Measurements from ENCODE around the gene FMN2. TPM values are rescaled to one million over a fixed set of nuclear protein-coding genes. Genes with fewer than 3 reads are reported as not detected.

FMN2 gene
- total RNA-seq, 1 donor from 2014 or later, result not detected

DNA sequence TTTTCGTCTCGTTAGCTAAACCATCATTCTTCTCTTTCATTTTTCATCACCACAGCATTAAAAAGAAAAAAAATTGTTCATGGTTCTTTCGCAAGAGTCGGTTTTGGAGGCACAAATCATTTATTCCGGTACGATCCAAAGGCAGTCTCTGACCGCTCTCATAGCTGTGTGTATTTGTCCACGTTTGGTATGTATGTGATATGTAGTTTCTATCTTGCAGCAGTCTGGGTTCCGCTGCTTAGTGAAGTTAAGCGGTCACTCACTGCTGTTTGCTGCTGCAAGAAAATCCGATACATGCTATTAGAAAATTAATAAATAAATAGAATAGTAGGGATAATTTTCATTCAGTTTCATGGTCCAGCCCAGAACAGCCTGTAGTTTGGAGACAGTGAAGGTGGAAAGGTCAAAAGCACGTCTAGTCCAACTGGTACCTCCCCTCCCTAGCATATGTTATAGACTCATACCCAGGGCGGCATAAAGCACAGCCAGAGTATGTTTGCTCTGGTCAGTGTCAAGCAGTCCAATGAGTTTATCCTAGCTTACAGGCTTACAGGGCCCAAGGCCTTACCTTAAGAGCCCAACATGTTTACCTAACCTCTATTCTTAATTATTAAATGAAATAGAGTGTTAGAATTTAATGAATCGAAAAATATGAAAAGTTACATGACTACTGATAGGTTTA is 2.5 kb downstream of the FMN2 start:
- DNase-seq, result no peak
- ATAC-seq, result no peak
- intact Hi-C loops (cut with micrococcal nuclease), result no loop called here

DNA sequence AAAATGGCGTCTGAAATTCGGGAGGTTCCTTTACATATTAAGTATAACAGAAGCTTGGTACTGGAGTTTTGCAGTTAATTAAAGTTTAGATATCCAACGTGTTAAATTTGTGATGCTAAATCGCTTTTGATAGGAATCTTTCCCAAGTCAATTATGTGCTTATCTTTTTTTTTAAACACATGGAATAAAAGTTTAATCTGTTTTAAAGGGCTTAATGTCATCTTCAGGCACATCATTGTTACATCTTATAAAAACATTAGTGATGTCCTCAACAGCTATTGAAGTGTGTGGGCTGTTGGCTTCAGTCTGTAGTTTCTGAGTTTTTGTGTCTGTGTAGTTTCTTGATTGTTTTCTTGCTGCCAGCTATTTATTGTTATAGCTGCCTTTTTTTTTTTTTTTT is 5.3 kb downstream of the FMN2 start:
- intact Hi-C loops (cut with micrococcal nuclease), result no loop called here
- DNase-seq, result no peak
- no peak for ATAC-seq

DNA sequence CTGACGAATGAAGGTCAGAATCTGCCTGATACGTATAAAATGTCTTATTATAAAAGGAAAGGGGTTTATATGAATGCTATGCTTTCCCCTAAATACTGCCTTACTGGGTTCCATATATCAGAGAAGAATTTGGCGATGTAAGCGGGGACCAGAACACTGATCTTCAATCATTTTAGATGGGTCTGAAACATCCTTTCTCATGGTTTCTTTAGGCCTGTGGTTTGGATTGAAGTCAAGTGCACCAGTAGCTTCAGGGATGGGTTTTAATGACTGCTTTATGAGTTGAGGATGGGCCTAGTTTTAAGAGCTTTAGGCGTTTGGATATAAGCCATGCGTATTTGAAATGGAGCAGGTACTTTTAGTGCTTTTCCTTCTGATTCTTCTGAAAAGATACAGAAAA is 6.9 kb downstream of the FMN2 start:
- ATAC-seq (no peak), DNase-seq (no peak)
- intact Hi-C loops (cut with micrococcal nuclease), result no loop called here

DNA sequence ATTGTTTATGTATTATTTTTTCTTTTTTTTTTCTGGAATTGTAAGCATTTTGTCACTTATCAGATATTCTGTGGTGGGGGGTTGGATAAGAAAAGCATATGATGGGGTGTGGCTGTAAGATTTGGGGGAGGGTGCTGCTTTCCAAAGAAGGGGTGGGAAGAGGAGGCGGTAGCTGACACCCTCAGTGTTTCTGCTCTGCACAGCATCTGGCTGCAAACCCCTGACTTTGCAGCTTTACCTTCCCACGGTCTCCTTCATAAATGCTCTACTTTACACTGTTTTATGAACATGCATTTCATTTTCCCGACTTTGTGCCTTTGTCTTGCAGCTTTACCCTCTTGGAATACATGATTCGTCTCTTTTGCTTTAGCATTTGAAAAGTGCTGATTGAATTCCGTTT is 7.6 kb downstream of the FMN2 start:
- no peak for ATAC-seq

DNA sequence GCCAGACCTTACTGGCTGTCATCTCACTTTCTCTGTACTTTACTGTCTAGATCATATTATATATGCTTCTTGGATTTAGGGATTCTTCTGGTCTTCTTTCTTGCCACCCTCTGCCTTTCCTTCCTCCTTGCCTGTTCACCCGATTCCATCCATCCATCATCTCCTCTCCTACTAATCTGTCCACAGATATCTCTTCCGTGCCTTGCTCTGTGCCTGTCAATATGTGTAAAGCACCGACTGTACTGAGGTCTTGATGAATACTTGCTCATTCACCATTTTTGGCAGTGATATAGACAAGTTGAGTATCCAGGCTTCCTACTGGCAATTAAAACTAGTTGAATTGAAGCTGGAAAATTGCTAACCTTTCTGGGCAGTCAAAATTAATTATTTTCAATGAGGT is 8.1 kb downstream of the FMN2 start:
- no peak for DNase-seq
- intact Hi-C loops (cut with micrococcal nuclease), result no loop called here
- ATAC-seq, result no peak

More for the DNA sequence above, 7.6 kb downstream of the FMN2 start:
- no peak for DNase-seq
- intact Hi-C loops (cut with micrococcal nuclease), result no loop called here

DNA sequence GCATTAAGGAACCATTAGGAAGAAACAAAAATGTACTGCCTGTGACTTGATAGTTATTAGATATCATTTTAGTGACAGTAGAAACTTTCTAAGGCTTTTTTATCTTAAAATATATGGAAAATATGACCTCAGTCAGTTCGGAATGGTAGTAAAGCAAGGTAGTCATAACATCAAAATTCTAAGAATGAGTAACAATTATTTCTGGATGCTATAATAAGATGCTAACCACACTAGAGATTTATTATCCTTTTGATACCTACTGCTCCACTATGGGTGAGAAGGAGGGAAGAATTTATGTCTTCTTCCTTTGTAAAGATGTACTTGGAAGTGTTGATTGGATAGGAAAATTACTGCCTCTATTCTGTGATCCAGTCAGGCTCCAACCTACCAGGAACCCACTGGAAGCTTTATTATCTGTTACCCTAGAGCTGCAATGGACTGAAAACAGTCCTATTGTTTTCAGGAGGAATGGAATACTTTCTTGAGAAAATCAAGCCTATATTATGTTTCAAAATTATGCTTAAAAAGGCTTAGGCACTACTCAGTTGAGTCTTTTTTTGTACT is 8.8 kb downstream of the FMN2 start:
- DNase-seq (no peak), ATAC-seq (no peak)
- intact Hi-C loops (cut with micrococcal nuclease), result no loop called here

DNA sequence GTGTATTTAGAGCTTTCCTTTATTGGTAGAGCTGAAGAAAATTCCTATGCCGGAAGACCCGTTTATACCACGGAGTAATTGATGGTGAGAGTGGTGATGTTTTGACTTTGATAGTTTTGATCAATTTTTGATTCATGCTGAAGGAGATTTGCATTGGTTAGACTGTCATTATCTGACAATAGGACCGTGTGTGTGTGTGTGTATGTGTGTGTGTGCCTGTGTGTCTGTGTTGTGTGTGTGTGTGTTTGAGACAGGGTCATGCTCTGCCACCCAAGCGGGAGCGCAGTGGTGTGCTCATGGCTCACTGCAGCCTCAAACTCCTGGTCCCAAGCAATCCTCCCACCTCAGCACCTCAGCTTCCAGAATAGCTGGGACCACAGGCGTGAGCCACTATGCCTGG is 9.6 kb downstream of the FMN2 start:
- intact Hi-C loops (cut with micrococcal nuclease), result no loop called here
- ATAC-seq, result no peak
- DNase-seq, result no peak

DNA sequence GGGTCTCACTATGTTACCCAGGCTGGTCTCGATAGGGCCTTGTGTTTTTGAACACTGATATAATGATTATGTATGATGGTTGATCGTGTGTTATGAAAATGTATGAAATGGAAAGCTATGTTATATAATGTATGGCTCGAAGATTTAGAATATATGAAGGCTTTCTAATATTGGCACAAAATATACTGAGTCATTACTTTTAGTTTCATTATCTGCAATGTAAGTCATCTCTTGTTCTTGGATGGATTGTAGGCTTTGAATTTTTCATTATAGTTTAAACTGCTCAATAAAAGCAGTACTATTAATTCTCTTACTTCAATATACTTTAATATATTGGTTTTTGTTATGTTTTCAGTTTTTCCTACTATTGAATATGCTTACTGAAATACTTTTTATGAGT is 10.1 kb downstream of the FMN2 start:
- DNase-seq (no peak), ATAC-seq (no peak)
- intact Hi-C loops (cut with micrococcal nuclease), result no loop called here

DNA sequence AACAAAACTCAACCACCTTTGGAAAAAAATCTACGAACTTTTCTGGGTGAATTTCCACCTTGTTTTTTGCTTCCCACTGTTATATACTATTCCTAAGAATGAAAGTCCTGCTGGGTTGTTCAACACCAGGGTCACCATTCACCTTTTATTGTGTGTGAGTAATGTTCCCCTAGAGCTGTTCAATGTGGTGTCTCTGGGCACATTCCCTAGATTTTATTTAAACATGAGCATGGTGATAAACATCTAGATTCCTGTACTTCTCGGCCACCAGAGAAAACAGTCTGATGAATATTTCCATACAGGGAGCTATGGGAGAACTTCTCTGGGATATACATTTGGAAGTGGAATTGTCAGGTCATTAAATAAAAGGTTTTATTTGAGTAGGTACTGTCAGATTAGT is 13.0 kb downstream of the FMN2 start:
- intact Hi-C loops (cut with micrococcal nuclease), result no loop called here
- ATAC-seq, result no peak
- DNase-seq, result no peak

DNA sequence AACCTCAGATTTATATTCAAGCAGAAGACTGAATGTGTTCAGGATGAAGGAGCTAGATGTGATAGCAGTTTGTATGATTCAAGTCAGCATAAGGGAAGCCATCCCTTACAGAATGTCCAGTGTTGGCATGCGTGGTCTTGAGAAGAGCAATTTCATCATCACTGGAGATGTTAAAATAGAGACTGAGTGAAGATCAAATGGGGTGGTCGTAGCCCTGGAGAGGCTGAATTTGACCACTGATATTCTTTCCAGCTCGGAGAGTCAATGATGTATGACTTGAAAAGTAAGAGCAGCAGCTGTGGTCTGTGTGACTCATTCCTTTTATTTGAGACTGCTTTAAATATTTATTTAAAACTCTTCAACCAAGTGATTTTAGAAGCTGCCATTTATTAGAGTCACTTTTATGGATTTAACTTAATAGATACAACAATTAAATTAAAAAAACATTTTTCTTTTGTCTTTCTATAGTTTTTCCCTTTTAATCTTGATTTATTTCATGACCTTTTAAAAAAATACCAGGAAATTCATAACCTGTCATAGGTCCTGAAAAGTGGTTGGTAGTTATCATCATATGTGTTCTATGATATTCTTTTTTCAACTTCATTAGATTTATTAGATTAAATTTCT is 15.5 kb downstream of the FMN2 start:
- DNase-seq (no peak), ATAC-seq (no peak)
- intact Hi-C loops (cut with micrococcal nuclease), result no loop called here

DNA sequence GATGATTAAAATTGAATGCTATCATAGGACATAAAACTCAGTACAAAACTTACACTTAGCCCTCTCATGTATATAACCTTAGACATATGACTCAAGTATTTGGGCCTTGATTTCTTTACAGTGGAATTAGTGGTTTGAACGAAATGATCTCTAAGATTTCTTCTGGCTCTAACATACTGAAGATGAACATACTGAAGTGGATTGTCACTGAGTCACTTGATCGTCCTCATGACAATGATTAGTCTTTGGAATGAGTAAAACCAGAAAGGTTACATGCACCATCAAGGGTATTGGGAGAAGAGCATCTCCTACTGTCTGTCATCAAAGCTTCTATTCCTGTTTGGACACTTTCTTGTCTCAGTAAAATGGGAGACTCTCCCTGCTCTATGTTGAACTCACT is 17.4 kb downstream of the FMN2 start:
- intact Hi-C loops (cut with micrococcal nuclease), result no loop called here
- no peak for DNase-seq
- no peak for ATAC-seq

DNA sequence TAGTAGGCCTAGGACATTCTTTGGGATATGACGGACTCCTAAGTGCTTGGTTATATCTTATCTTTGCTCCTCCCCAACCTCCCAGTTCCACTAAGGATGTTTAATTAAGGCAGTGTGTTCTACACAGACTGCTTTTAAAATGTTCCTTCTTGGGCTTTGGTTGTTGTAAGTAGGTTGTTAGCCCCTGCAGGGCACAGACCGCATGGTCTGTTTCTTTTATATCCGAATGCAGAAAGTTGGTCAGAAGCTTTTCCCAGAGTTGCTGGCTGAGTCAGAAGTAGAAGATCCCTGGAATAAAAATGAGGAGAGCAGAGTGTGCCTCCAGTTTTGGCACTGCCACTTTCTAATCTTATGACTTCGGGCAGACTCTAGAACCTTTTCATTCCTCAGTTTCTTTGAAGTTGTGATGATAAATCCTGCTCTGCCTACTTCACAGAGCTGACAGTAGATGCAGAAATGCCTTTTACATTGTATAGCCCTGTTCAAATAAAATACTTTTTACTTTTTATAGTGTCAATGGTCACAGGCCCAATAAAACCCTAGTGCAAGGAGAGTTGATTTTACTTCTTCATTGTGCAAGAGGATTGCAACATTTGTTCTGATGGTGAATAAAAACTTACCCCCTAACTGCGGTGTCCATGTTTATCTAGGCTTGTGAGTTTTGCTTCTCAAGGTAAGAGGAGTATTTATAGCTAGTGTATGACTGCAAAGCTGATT is 18.4 kb downstream of the FMN2 start:
- intact Hi-C loops (cut with micrococcal nuclease), result no loop called here
- DNase-seq, result no peak
- no peak for ATAC-seq

DNA sequence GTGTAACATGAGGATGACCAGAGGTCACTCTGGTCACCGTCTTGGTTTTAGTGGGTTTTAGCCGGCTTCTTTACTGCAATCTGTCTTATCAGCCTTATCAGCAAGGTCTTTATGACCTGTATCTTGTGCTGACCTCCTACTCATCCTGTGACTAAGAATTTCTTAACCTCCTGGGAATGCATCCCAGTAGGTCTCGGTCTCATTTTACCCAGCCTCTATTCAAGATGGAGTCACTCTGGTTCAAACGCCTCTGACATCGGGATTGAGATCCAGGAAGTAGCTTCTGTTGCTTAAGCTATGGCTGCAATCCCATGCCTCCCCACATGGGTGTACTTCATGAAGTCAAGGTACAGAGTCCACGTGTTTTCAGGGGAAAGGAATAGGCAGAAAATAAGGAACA is 19.9 kb downstream of the FMN2 start:
- ATAC-seq (no peak), DNase-seq (no peak)
- intact Hi-C loops (cut with micrococcal nuclease), result no loop called here

DNA sequence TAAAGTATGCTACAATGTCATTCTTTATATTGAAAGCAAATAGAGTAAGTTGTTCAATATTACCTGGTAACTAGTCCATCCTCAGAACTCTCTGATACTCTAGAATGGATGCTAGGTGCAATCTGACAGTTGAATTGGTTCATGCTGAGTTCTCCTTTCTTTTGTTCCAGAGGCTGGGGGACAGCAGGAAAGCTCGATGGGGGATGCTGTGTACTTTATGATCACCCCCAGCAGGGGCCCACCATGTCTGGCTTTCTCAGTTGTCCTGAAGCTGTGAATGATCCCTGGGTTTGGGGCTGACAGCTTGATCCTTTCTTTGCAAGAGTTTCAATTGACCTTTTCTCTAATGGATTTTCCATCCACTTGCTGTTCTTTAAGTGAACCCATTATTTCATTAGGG is 22.5 kb downstream of the FMN2 start:
- ATAC-seq, result no peak
- DNase-seq, result no peak
- intact Hi-C loops (cut with micrococcal nuclease), result no loop called here

DNA sequence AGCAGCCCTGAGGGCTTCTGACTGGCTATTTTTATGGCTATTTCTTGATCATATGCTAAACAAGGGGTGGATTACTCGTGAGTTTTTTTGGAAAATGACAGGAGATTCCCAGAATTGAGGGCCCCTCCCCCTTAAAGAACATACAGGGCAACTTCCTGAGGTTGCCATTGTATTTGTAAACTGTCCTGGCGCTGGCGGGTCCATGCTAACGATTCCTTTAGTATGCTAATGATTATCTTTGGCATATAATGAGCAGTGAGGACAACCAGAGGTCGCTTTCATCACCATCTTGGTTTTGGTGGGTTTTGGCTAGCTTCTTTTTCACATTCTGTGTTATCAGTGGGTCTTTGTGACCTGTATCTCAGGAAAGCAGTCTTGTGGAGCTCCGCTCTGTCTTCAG is 24.1 kb downstream of the FMN2 start:
- intact Hi-C loops (cut with micrococcal nuclease), result no loop called here
- no peak for DNase-seq
- no peak for ATAC-seq

DNA sequence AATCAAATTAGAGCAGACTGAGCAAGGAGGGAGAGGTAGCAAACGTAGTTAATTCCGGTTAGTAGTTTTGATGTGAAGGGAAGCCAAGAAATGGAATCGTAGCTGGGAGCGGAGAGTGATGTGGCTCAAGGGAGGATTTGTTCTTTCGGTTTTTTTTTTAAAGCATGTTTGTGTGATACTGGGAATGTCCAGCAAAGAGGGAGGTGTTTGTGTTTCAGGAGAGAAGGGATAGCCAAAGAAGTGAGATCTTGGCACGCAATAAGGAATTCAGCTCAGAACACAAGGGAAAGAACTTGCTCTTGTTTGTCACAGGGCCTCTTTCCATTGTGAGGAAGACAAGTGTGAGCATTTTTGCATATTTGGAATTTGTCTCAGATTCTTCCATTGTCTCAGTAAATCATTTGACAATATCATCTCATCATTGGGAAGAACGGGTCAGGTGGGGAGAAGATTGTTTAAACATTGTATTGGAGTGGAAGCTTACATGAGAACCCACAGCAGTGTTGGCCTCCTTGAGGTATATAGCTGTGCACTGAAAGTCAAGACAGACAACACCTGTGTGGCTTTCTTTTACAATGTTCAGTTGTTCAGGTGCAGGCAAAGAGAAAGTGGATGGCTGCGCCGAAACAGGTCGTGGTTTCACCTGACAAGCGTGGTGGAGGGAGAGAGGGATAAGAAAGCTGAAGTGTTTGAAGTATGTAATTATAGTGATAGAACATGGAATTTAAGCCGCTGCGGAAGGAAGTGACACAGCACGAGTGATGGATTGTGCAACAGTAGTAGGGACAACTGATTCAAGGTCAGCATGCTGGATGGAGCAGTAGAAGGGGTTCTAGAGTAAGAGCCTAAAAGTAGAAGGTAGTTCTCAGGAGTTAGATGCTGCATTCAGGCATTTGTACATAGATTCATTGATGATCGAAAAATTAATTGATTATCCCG is 25.4 kb downstream of the FMN2 start:
- ATAC-seq (no peak), DNase-seq (no peak)

DNA sequence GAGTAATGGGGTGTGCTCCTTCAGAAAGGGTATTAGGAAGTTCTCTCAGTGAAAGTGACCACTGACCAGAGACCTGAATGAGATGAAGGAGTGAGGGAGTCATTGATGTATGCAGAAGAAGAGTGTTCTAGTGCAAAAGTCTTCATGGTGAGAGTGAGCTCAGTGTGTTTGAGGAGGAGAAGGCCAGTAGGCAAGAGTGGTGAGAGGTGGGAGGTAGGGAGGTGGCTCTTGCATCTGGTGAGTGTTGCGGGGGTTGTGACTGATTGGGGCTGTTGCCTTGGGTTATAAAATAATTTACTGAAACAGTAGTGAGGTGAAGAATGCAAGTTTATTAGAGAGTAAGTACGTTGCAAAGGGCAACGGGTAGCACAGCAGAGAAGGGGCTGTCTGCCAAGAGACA is 26.2 kb downstream of the FMN2 start:
- intact Hi-C loops (cut with micrococcal nuclease), result no loop called here
- DNase-seq (no peak), ATAC-seq (no peak)

More for the DNA sequence above, 25.4 kb downstream of the FMN2 start:
- intact Hi-C loops (cut with micrococcal nuclease), result no loop called here

DNA sequence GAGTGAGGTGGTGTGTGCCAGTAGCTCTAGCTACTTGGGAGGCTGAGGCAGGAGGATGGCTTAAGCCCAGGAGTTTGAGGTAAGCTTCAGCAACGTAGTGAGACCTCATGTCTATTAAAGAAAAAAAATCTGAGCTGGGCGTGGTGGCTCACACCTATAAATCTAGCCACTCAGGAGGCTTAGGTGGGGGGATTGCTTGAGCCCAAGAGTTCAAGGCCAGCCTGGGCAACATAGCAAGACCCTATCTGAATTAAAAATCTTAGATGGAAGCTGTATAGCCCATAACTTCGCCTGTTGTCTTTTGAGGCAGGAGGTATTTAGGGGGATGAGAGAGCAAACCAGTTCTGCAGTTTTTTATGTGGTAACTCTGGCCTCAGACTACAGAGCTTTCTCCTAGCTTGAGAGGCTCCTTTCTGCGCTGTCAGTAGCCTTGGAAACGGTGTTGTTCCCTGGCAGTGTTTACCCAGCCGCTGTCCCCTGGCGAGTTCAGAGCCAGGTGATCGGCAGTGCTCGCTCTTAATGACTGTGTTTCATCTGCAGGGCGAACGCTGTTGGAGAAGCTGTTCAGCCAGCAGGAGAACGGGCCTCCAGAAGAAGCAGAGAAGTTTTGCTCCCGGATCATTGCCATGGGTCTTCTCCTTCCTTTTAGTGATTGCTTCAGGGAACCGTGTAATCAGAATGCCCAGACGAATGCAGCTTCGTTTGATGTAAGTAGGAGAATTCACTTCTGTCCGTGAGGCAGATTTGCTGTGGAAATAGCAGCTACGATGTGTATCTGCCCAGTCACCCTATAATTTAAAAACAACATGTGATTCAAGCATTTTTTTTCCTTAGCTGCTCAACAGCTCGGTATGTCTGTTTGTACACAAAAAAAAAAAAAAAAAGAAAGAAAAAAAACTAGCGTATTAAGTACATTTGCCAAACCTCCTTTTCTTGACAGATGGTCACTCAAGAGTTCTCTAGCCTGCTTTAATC is 31.2 kb downstream of the FMN2 start:
- DNase-seq (no peak), ATAC-seq (no peak)
- intact Hi-C loops (cut with micrococcal nuclease), result no loop called here

All from left ventricle myocardium superior (tissue), 1 donor.